Uterine smooth muscle cell (primary cell): ENCODE data around the gene ABCG8. TPM values are rescaled to one million over a fixed set of nuclear protein-coding genes. Genes with fewer than 3 reads are reported as not detected.

Experiments
- total RNA-seq: library from RNA; depleted of rRNA; stranded (reverse); fragments of >200 nt; gene quantifications from 2 replicates; pipeline ENCODE4 v1.2.3, GENCODE V29; 2014

Gene ABCG8
- not detected in 2 replicates for total RNA-seq

DNA sequence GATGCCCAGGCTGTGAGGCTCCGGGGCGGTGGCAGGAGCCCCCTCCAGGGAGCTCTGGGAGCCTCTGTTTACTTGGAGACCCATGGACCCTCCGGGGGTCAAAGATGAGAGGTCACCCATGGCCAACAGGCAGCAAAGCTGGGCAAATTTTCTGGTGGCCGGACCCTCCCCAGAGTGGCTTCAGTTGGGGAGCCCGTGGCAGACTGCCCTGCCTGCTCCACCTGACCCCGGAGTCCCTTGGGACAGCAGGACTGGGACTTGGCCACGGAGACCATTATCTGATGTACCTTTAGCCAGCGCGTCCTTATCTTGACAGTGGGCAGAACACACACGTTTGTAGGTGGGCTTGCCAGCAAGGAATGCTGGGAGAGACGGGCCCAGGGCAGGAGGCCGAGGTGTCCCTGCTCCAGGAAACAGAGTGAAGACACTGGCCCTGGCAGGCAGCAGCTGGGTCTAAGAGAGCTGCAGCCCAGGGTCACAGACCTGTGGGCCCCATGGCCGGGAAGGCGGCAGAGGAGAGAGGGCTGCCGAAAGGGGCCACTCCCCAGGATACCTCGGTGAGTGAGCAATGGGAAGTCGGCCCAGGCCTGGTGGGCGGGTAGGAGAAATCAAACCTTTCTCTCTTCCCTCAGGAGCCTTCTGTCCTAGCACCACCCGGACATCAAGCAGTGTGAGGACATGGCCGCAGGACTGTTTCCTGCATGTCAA is at the start of gene ABCG8, which contains the start of gene ABCG5:
Gene ABCG8, plus strand, starts transcription at position 412 of the 708 bp plus-strand sequence. Its CDS starts 83 bp downstream, at position 495.
Gene ABCG5, minus strand, starts transcription at position 280 of the 708 bp plus-strand sequence. Its CDS starts 160 bp downstream, at position 120.

Other genes starting within 250 kb of the ABCG8 start
- gene THADA, start 242.9 kb upstream of the ABCG8 start, total RNA-seq, result 30.4 and 33.6 TPM in 2 replicates
- gene PLEKHH2, start 201.7 kb upstream of the ABCG8 start, total RNA-seq, result 11.7 and 20.6 TPM in 2 replicates
- 0.50 and 2.0 TPM in 2 replicates for gene C1GALT1C1L, start 162.5 kb upstream of the ABCG8 start, total RNA-seq
- gene DYNC2LI1, start 64.9 kb upstream of the ABCG8 start, total RNA-seq, result 24.8 and 28.0 TPM in 2 replicates
- not detected in 2 replicates for gene ABCG5, start 132 bp upstream of the ABCG8 start, total RNA-seq
- 76.1 and 87.0 TPM in 2 replicates for gene LRPPRC, start 157.0 kb downstream of the ABCG8 start, total RNA-seq